K562 (cell line): ENCODE results near the gene PHLDB1. TPM values are rescaled to one million over a fixed set of nuclear protein-coding genes. Genes with fewer than 3 reads are reported as not detected.

Source experiments
- ATAC-seq: fragments of 200-7000 bp; cut with Tn5 transposase; 3 replicates; pipeline ENCODE4 v1.9.1; 2020; ENCODE audit warnings: moderate library complexity
- BruUV-seq: library from RNA; stranded (reverse); fragments of 400-500 nt; replicated peaks from 2 replicates; lab custom pipeline; 2021; lab: Mats Ljungman, UMichigan
- CTCF ChIA-PET: fragments of 300-600 bp; formaldehyde crosslinking; extraction: SDS; loops from one replicate; lab custom pipeline; 2021; ENCODE audit warnings: low intra/inter-chr PET ratio; lab: Yijun Ruan, JAX
- POLR2A ChIA-PET: fragments of 300-600, 350-650 bp; sonication (Branson Sonifier 250); formaldehyde crosslinking; extraction: SDS; loops from one replicate; lab custom pipeline; 2021; ENCODE audit warnings: antibody characterized with exemption, inconsistent platforms; lab: Yijun Ruan, JAX
- DNase-seq, 4 experiments: peaks; one replicate each; pipeline versions ENCODE4 v3.0.0 to v3.0.0-alpha.2; 2011 to 2018; ENCODE audit warnings: low spot score in 3 of 4, mixed read lengths in 3 of 4; ENCODE audit errors: extremely low read depth in 1 of 4
- FAIRE-seq: peaks from 2 replicates; lab custom pipeline; 2011; peaks lifted over from hg19 to GRCh38; lab: Jason Lieb, UNC
- H2AFZ ChIP-seq: 2 replicates; pipeline ENCODE4 v1.6.0; 2011; ENCODE audit warnings: low read depth, low read length, control low read depth, inconsistent platforms
- H3K27ac ChIP-seq: fragments of 200-600 bp; 3 replicates; pipeline ENCODE4 v1.8.0; 2011; ENCODE audit warnings: low read depth, mild to moderate bottlenecking, control low read depth, inconsistent platforms, low read length, moderate library complexity, mixed read lengths; ENCODE audit errors: extremely low read depth
- H3K27me3 ChIP-seq, 2 experiments: fragments of 300-600 bp in 1 of 2; 2 replicates in 1 of 2; 3 replicates in 1 of 2; pipeline versions ENCODE4 v1.6.0 to v1.8.0; 2011; ENCODE audit warnings: inconsistent platforms in 2 of 2, low read length in 2 of 2, mild to moderate bottlenecking in 1 of 2, mixed read lengths in 1 of 2, moderate library complexity in 1 of 2; ENCODE audit not compliant: control insufficient read depth in 2 of 2, insufficient read depth in 2 of 2
- H3K36me3 ChIP-seq: fragments of 300-600 bp; 3 replicates; pipeline ENCODE4 v1.8.0; 2011; ENCODE audit warnings: mild to moderate bottlenecking, low read length, inconsistent platforms; ENCODE audit not compliant: control insufficient read depth, insufficient read depth
- H3K4me1 ChIP-seq, 2 experiments: fragments of 200-600 bp in 1 of 2; replicated peaks in 1 of 2; 2 replicates in 1 of 2; 3 replicates in 1 of 2; pipeline versions ENCODE4 v1.5.1 to v1.8.0; 2011; ENCODE audit warnings: inconsistent platforms in 2 of 2, low read length in 2 of 2, mild to moderate bottlenecking in 1 of 2, mixed read lengths in 1 of 2, moderate library complexity in 1 of 2; ENCODE audit not compliant: control insufficient read depth in 2 of 2, insufficient read depth in 2 of 2
- H3K4me2 ChIP-seq: 2 replicates; pipeline ENCODE4 v1.6.1; 2011; ENCODE audit warnings: low read length, control low read depth, inconsistent platforms, mixed read lengths; ENCODE audit not compliant: insufficient read depth
- H3K4me3 ChIP-seq: fragments of 200-600 bp; sonication (generic), shearing (Covaris generic); 2 replicates; pipeline ENCODE4 v1.5.1; 2016; ENCODE audit warnings: control low read depth, inconsistent platforms
- H3K79me2 ChIP-seq: fragments of 200-600 bp; 3 replicates; pipeline ENCODE4 v1.8.0; 2011; ENCODE audit warnings: low read length, inconsistent platforms; ENCODE audit not compliant: control insufficient read depth, insufficient read depth
- H3K9ac ChIP-seq, 2 experiments: 2 replicates each; pipeline versions ENCODE4 v1.6.0 to v1.6.1; 2011; ENCODE audit warnings: low read depth in 2 of 2, low read length in 2 of 2, control low read depth in 1 of 2, inconsistent platforms in 1 of 2, mild to moderate bottlenecking in 1 of 2, mixed read lengths in 1 of 2; ENCODE audit not compliant: insufficient read depth in 1 of 2
- H3K9me1 ChIP-seq: one replicate; pipeline ENCODE4 v1.6.0; 2011; ENCODE audit warnings: inconsistent platforms, mild to moderate bottlenecking, low read length, moderate library complexity; ENCODE audit not compliant: control insufficient read depth, insufficient read depth
- H3K9me3 ChIP-seq: replicated peaks from 2 replicates; pipeline ENCODE4 v1.5.1; 2011; ENCODE audit warnings: low read depth, low read length, inconsistent platforms; ENCODE audit not compliant: control insufficient read depth, insufficient read depth
- H4K20me1 ChIP-seq: replicated peaks from 2 replicates; pipeline ENCODE4 v1.6.1; 2011; ENCODE audit warnings: low read length, inconsistent platforms, mixed read lengths; ENCODE audit not compliant: control insufficient read depth, insufficient read depth
- ETV1 ChIP-seq: fragments of 450-650 bp; conservative IDR thresholded peaks from 2 replicates; pipeline ENCODE4 v1.6.1; 2016; ENCODE audit warnings: missing genetic modification characterization, control low read depth, low read depth, missing compliant biosample characterization
- HCFC1 ChIP-seq: IDR thresholded peaks from 2 replicates; pipeline ENCODE4 v1.6.1; 2012; ENCODE audit warnings: low read depth, low read length, improper control_type of control experiment
- KDM4B ChIP-seq, 2 experiments: fragments of 450-650 bp in 1 of 2; sonication (generic) in 1 of 2; IDR thresholded peaks; 2 replicates each; pipeline ENCODE4 v1.6.1; 2016 to 2017; ENCODE audit warnings: borderline replicate concordance in 2 of 2, antibody characterized with exemption in 1 of 2, low read depth in 1 of 2, mild to moderate bottlenecking in 1 of 2
- POLR3A ChIP-seq: IDR thresholded peaks from 2 replicates; pipeline ENCODE4 v1.6.1; 2011; ENCODE audit warnings: borderline replicate concordance, mild to moderate bottlenecking, moderate library complexity; ENCODE audit not compliant: insufficient read length, insufficient read depth; ENCODE audit errors: extremely low read depth
- WGBS: fragments of 100-300 bp; shearing (Covaris generic); methylation state at CpG from one replicate; pipeline ENCODE4 v1.1.6; 2016; ENCODE audit warnings: low coverage, mixed read lengths; ENCODE audit not compliant: insufficient coverage; ENCODE audit errors: missing lambda C conversion rate; 5-methylcytosine and 5-hydroxymethylcytosine counted together
- in situ Hi-C: fragments of 300-500 bp; cut with MboI; formaldehyde crosslinking; loops from 4 replicates; pipeline ENCODE4 v1.15.0; 2018; ENCODE audit warnings: inconsistent platforms, mixed read lengths
- intact Hi-C: fragments of 100-400 bp; cut with micrococcal nuclease; formaldehyde crosslinking; loops from 2 replicates; pipeline ENCODE4 v1.14.2; 2022
- polyA plus RNA-seq, 8 experiments: library from polyadenylated mRNA; depleted of rRNA in 4 of 8; stranded (reverse) in 5 of 8; unstranded in 3 of 8; fragments of >200 nt; fragmentation: Nextera tagmentation in 2 of 8; fragmentation: Illumina TruSeq in 1 of 8; extraction: Ambion mirVana in 2 of 8; extraction: Trizol in 1 of 8; gene quantifications; 2 replicates each; pipeline versions ENCODE4 v1.2.1 to v1.2.3, GENCODE V29; 2011 to 2014; ENCODE audit warnings: inconsistent platforms in 1 of 8, missing spikeins in 1 of 8
- total RNA-seq, 7 experiments: library from RNA; depleted of rRNA in 6 of 7; stranded (reverse); fragments of >200 nt in 6 of 7; fragmentation: Illumina TruSeq in 2 of 7; extraction: Trizol in 2 of 7; gene quantifications; 2 replicates each; pipeline versions ENCODE4 v1.2.1 to v1.2.3, GENCODE V29; 2011 to 2021; ENCODE audit warnings: low replicate concordance in 1 of 7
- TF ChIP-seq, protein P1 (sequence below): fragments of 250-450 bp; sonication (Bioruptor Pico); IDR thresholded peaks from 2 replicates; pipeline ENCODE4 v1.4.0; 2020; ENCODE audit warnings: mild to moderate bottlenecking, moderate library complexity, borderline replicate concordance
- TF ChIP-seq, protein P2 (sequence below): fragments of 250-450 bp; sonication (Bioruptor Pico); IDR thresholded peaks from 2 replicates; pipeline ENCODE4 v1.4.0; 2020

Gene PHLDB1
- total and polyA plus RNA-seq, 9 of the 15 experiments (the other 6 are each of a cell fraction or from before 2014, with no cell fraction given) = 2.0 to 28.7 (median 16.2) TPM

DNA sequence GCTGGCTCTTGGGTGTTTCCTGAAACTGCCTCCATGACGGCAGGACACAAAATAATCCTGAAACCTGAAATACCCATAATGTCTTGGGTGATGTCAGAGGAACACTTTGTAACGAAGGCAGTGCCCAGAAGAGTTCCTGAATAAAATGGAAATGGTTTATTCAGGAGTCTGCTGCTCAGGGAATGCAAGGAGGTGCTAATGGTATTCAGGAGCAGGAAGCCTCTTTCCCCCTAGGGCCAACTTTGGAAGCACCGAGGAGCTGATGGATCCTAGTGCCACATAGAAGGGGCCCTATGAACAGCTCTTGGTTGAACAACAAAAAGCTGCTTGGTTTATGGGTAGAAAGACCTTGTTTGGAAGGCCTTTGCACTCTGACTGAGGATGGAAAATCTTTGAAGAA is 56.5 kb downstream of the PHLDB1 start:
- Histone ChIP-seq H3K9me1 (peaks cover 3% of the 10 kb centered on the region), H3K27ac (no peak overlapping the region), H3K4me1 (peaks cover 2 to 23% of the 10 kb centered on the region in 2 experiments; a peak in 3 of 5 replicates), H3K27me3 (no peaks in the 10 kb centered on the region), H3K36me3 (no peaks in the 10 kb centered on the region), H3K4me2 (no peak overlapping the region), H3K79me2 (no peaks in the 10 kb centered on the region), H2AFZ (no peak overlapping the region), H3K9me3 (no peaks in the 10 kb centered on the region), H3K4me3 (no peak overlapping the region), H3K9ac (no peak overlapping the region), H4K20me1 (no peaks in the 10 kb centered on the region)
- DNase-seq (no peak), ATAC-seq (no peak), FAIRE-seq (no peak)
- intact Hi-C loops = no loop called here
- TF ChIP-seq KDM4B (IDR thresholded peaks at IDR 0.05; ENCODE audit: borderline replicate concordance in 2 of 2, low read depth in 1 of 2) = no peak
- TF ChIP-seq ETV1 (tag) = no peak
- no peak for TF ChIP-seq HCFC1
- TF ChIP-seq, protein P1, sequence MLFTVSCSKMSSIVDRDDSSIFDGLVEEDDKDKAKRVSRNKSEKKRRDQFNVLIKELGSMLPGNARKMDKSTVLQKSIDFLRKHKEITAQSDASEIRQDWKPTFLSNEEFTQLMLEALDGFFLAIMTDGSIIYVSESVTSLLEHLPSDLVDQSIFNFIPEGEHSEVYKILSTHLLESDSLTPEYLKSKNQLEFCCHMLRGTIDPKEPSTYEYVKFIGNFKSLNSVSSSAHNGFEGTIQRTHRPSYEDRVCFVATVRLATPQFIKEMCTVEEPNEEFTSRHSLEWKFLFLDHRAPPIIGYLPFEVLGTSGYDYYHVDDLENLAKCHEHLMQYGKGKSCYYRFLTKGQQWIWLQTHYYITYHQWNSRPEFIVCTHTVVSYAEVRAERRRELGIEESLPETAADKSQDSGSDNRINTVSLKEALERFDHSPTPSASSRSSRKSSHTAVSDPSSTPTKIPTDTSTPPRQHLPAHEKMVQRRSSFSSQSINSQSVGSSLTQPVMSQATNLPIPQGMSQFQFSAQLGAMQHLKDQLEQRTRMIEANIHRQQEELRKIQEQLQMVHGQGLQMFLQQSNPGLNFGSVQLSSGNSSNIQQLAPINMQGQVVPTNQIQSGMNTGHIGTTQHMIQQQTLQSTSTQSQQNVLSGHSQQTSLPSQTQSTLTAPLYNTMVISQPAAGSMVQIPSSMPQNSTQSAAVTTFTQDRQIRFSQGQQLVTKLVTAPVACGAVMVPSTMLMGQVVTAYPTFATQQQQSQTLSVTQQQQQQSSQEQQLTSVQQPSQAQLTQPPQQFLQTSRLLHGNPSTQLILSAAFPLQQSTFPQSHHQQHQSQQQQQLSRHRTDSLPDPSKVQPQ = no peak
- no peak for TF ChIP-seq POLR3A
- TF ChIP-seq, protein P2, sequence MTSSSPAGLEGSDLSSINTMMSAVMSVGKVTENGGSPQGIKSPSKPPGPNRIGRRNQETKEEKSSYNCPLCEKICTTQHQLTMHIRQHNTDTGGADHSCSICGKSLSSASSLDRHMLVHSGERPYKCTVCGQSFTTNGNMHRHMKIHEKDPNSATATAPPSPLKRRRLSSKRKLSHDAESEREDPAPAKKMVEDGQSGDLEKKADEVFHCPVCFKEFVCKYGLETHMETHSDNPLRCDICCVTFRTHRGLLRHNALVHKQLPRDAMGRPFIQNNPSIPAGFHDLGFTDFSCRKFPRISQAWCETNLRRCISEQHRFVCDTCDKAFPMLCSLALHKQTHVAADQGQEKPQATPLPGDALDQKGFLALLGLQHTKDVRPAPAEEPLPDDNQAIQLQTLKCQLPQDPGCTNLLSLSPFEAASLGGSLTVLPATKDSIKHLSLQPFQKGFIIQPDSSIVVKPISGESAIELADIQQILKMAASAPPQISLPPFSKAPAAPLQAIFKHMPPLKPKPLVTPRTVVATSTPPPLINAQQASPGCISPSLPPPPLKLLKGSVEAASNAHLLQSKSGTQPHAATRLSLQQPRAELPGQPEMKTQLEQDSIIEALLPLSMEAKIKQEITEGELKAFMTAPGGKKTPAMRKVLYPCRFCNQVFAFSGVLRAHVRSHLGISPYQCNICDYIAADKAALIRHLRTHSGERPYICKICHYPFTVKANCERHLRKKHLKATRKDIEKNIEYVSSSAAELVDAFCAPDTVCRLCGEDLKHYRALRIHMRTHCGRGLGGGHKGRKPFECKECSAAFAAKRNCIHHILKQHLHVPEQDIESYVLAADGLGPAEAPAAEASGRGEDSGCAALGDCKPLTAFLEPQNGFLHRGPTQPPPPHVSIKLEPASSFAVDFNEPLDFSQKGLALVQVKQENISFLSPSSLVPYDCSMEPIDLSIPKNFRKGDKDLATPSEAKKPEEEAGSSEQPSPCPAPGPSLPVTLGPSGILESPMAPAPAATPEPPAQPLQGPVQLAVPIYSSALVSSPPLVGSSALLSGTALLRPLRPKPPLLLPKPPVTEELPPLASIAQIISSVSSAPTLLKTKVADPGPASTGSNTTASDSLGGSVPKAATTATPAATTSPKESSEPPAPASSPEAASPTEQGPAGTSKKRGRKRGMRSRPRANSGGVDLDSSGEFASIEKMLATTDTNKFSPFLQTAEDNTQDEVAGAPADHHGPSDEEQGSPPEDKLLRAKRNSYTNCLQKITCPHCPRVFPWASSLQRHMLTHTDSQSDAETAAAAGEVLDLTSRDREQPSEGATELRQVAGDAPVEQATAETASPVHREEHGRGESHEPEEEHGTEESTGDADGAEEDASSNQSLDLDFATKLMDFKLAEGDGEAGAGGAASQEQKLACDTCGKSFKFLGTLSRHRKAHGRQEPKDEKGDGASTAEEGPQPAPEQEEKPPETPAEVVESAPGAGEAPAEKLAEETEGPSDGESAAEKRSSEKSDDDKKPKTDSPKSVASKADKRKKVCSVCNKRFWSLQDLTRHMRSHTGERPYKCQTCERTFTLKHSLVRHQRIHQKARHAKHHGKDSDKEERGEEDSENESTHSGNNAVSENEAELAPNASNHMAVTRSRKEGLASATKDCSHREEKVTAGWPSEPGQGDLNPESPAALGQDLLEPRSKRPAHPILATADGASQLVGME = no peak
- BruUV-seq = no TSS peak
- ChIA-PET POLR2A (no interaction called here), CTCF (no interaction called here)
- 15% methylated on average over 3 of the region's 3 CpGs for WGBS
- in situ Hi-C loops = no loop called here
